HepG2 (cell line): ENCODE measurements around the gene TTBK1. TPM values are rescaled to one million over a fixed set of nuclear protein-coding genes. Genes with fewer than 3 reads are reported as not detected.

Experiments used
- CSRNP1 ChIP-seq: sonication (generic); formaldehyde crosslinking; IDR thresholded peaks from 2 replicates; pipeline ENCODE4 v1.8.1; 2023; ENCODE audit warnings: mild to moderate bottlenecking, missing genetic modification reagents
- ISL2 ChIP-seq: sonication (generic); formaldehyde crosslinking; IDR thresholded peaks from 2 replicates; pipeline ENCODE4 v1.5.0; 2020; ENCODE audit warnings: missing genetic modification reagents
- KAT8 ChIP-seq: IDR thresholded peaks from 2 replicates; pipeline ENCODE4 v1.6.1; 2016; ENCODE audit warnings: missing genetic modification reagents, missing compliant biosample characterization
- KMT2B ChIP-seq: IDR thresholded peaks from 2 replicates; pipeline ENCODE4 v1.6.1; 2016; ENCODE audit warnings: missing genetic modification reagents, missing compliant biosample characterization
- MBNL3 ChIP-seq: fragments of 250-450 bp; sonication (Bioruptor Pico); conservative IDR thresholded peaks from 2 replicates; pipeline ENCODE4 v1.8.0; 2022; ENCODE audit warnings: mild to moderate bottlenecking, inconsistent platforms
- RBAK ChIP-seq: sonication (generic); formaldehyde crosslinking; IDR thresholded peaks from 2 replicates; pipeline ENCODE4 v1.5.1; 2020; ENCODE audit warnings: mild to moderate bottlenecking, missing genetic modification reagents
- STAG1 ChIP-seq: sonication (generic); formaldehyde crosslinking; IDR thresholded peaks from 2 replicates; pipeline ENCODE4 v1.4.0; 2020; ENCODE audit warnings: missing genetic modification reagents
- TEF ChIP-seq: sonication (generic); formaldehyde crosslinking; IDR thresholded peaks from 2 replicates; pipeline ENCODE4 v1.5.0; 2020; ENCODE audit warnings: missing genetic modification reagents
- ZNF17 ChIP-seq: sonication (generic); formaldehyde crosslinking; IDR thresholded peaks from 2 replicates; pipeline ENCODE4 v1.5.0; 2020; ENCODE audit warnings: mild to moderate bottlenecking, missing genetic modification reagents
- ZNF276 ChIP-seq: sonication (generic); formaldehyde crosslinking; IDR thresholded peaks from 2 replicates; pipeline ENCODE4 v1.4.0; 2020; ENCODE audit warnings: mild to moderate bottlenecking, low read depth, missing genetic modification reagents
- ZNF740 ChIP-seq: sonication (generic); formaldehyde crosslinking; IDR thresholded peaks from 2 replicates; pipeline ENCODE4 v1.4.0; 2020; ENCODE audit warnings: missing genetic modification reagents
- ZSCAN29 ChIP-seq: sonication (generic); formaldehyde crosslinking; conservative IDR thresholded peaks from 2 replicates; pipeline ENCODE4 v1.4.0; 2020; ENCODE audit warnings: mild to moderate bottlenecking, missing genetic modification reagents
- polyA plus RNA-seq, 8 experiments: library from polyadenylated mRNA; depleted of rRNA in 3 of 8; stranded (reverse) in 7 of 8; unstranded in 1 of 8; fragments of >200 nt; fragmentation: Illumina TruSeq in 4 of 8; extraction: Trizol in 4 of 8; gene quantifications; 2 replicates each; pipeline versions ENCODE4 v1.2.1 to v1.2.3, GENCODE V29; 2011 to 2016; ENCODE audit warnings: low read depth in 4 of 8, missing spikeins in 1 of 8, mixed read lengths in 1 of 8; ENCODE audit not compliant: insufficient read depth in 1 of 8
- total RNA-seq, 5 experiments: library from RNA; depleted of rRNA; stranded (reverse); fragments of >200 nt; fragmentation: Illumina TruSeq; extraction: Trizol; gene quantifications; 2 replicates each; pipeline ENCODE4 v1.2.3, GENCODE V29; 2016; ENCODE audit warnings: low read depth in 1 of 5
- TF ChIP-seq, protein P1 (sequence below): sonication (generic); formaldehyde crosslinking; IDR thresholded peaks from 2 replicates; pipeline ENCODE4 v1.5.1; 2020; ENCODE audit warnings: mild to moderate bottlenecking, missing genetic modification reagents, borderline replicate concordance
- TF ChIP-seq, protein P2 (sequence below): sonication (generic); formaldehyde crosslinking; IDR thresholded peaks from 2 replicates; pipeline ENCODE4; 2020; ENCODE audit warnings: missing genetic modification reagents, mild to moderate bottlenecking, borderline replicate concordance

TTBK1 gene
- total and polyA plus RNA-seq, 2 of the 13 experiments (the other 11 are each of a cell fraction or from before 2014, with no cell fraction given), result 0.24 to 0.33 TPM

- TF ChIP-seq KAT8 (CRISPR knock-in tag) (peak; percentile 54; the same call in 1 of the 2 replicates), ZSCAN29 (CRISPR knock-in tag) (peak; percentile 82; the same call in 1 of the 2 replicates), ZNF17 (CRISPR knock-in tag) (no peak), STAG1 (CRISPR knock-in tag) (no peak), ZNF276 (CRISPR knock-in tag) (0 out of 2 replicates have a peak, but pooled peaks have one; percentile 32), RBAK (CRISPR knock-in tag) (no peak), KMT2B (no peak), ZNF740 (CRISPR knock-in tag) (peak; percentile 96), CSRNP1 (CRISPR knock-in tag) (peak; percentile 61; the same call in 1 of the 2 replicates), MBNL3 (CRISPR knock-in tag) (no peak), TEF (no peak), ISL2 (CRISPR knock-in tag) (peak; percentile 23; the same call in 1 of the 2 replicates)
- TF ChIP-seq, protein P1, sequence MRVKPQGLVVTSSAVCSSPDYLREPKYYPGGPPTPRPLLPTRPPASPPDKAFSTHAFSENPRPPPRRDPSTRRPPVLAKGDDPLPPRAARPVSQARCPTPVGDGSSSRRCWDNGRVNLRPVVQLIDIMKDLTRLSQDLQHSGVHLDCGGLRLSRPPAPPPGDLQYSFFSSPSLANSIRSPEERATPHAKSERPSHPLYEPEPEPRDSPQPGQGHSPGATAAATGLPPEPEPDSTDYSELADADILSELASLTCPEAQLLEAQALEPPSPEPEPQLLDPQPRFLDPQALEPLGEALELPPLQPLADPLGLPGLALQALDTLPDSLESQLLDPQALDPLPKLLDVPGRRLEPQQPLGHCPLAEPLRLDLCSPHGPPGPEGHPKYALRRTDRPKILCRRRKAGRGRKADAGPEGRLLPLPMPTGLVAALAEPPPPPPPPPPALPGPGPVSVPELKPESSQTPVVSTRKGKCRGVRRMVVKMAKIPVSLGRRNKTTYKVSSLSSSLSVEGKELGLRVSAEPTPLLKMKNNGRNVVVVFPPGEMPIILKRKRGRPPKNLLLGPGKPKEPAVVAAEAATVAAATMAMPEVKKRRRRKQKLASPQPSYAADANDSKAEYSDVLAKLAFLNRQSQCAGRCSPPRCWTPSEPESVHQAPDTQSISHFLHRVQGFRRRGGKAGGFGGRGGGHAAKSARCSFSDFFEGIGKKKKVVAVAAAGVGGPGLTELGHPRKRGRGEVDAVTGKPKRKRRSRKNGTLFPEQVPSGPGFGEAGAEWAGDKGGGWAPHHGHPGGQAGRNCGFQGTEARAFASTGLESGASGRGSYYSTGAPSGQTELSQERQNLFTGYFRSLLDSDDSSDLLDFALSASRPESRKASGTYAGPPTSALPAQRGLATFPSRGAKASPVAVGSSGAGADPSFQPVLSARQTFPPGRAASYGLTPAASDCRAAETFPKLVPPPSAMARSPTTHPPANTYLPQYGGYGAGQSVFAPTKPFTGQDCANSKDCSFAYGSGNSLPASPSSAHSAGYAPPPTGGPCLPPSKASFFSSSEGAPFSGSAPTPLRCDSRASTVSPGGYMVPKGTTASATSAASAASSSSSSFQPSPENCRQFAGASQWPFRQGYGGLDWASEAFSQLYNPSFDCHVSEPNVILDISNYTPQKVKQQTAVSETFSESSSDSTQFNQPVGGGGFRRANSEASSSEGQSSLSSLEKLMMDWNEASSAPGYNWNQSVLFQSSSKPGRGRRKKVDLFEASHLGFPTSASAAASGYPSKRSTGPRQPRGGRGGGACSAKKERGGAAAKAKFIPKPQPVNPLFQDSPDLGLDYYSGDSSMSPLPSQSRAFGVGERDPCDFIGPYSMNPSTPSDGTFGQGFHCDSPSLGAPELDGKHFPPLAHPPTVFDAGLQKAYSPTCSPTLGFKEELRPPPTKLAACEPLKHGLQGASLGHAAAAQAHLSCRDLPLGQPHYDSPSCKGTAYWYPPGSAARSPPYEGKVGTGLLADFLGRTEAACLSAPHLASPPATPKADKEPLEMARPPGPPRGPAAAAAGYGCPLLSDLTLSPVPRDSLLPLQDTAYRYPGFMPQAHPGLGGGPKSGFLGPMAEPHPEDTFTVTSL (CRISPR knock-in tag), result no peak
- TF ChIP-seq, protein P2, sequence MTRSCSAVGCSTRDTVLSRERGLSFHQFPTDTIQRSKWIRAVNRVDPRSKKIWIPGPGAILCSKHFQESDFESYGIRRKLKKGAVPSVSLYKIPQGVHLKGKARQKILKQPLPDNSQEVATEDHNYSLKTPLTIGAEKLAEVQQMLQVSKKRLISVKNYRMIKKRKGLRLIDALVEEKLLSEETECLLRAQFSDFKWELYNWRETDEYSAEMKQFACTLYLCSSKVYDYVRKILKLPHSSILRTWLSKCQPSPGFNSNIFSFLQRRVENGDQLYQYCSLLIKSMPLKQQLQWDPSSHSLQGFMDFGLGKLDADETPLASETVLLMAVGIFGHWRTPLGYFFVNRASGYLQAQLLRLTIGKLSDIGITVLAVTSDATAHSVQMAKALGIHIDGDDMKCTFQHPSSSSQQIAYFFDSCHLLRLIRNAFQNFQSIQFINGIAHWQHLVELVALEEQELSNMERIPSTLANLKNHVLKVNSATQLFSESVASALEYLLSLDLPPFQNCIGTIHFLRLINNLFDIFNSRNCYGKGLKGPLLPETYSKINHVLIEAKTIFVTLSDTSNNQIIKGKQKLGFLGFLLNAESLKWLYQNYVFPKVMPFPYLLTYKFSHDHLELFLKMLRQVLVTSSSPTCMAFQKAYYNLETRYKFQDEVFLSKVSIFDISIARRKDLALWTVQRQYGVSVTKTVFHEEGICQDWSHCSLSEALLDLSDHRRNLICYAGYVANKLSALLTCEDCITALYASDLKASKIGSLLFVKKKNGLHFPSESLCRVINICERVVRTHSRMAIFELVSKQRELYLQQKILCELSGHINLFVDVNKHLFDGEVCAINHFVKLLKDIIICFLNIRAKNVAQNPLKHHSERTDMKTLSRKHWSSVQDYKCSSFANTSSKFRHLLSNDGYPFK (CRISPR knock-in tag), result no peak
Observed at GRCh38 chr6:43274916-43275597, 31.8 kb downstream of the TTBK1 start (continued).
